Measurements from ENCODE around the gene PPP2R5B. TPM values are rescaled to one million over a fixed set of nuclear protein-coding genes. Genes with fewer than 3 reads are reported as not detected.

Gene PPP2R5B
- total and polyA plus RNA-seq, 2 donors (not counting 1 experiment from before 2014, with no cell fraction given), result 12.1 to 12.4 TPM

- Histone ChIP-seq H2AFZ (ENCODE audit: low read length) (no peak overlapping the region), H3K9ac (ENCODE audit: insufficient read depth, low read length) (no peak overlapping the region), H3K4me1 (ENCODE audit: control insufficient read depth, extremely low read depth, insufficient read depth, low read length) (no peaks in the 10 kb centered on the region), H3K4me3 (replicated peaks in 1 of 4; ENCODE audit: control extremely low read depth in 1 of 4, insufficient read depth in 1 of 4, low read depth in 3 of 4, low read length in 4 of 4) (no peak overlapping the region), H3K9me3 (ENCODE audit: control insufficient read depth, insufficient read depth, low read depth, low read length) (no peaks in the 10 kb centered on the region), H3K4me2 (ENCODE audit: extremely low read depth, insufficient read depth, low read length) (no peak overlapping the region), H3K27ac (ENCODE audit: insufficient read depth, low read length) (no peak overlapping the region), H4K20me1 (ENCODE audit: control insufficient read depth, extremely low read depth, insufficient read depth, low read length) (no peaks in the 10 kb centered on the region), H3K79me2 (ENCODE audit: control insufficient read depth, insufficient read depth, low read length) (no peaks in the 10 kb centered on the region), H3K36me3 (ENCODE audit: control insufficient read depth, insufficient read depth, low read length) (peaks cover 18% of the 10 kb centered on the region), H3K27me3 (ENCODE audit: control insufficient read depth, insufficient read depth, low read length) (no peaks in the 10 kb centered on the region)
- TF ChIP-seq EZH2 (IDR thresholded peaks at IDR 0.05; ENCODE audit: low read length, missing control alignments), result no peak
- TF ChIP-seq, protein P1, sequence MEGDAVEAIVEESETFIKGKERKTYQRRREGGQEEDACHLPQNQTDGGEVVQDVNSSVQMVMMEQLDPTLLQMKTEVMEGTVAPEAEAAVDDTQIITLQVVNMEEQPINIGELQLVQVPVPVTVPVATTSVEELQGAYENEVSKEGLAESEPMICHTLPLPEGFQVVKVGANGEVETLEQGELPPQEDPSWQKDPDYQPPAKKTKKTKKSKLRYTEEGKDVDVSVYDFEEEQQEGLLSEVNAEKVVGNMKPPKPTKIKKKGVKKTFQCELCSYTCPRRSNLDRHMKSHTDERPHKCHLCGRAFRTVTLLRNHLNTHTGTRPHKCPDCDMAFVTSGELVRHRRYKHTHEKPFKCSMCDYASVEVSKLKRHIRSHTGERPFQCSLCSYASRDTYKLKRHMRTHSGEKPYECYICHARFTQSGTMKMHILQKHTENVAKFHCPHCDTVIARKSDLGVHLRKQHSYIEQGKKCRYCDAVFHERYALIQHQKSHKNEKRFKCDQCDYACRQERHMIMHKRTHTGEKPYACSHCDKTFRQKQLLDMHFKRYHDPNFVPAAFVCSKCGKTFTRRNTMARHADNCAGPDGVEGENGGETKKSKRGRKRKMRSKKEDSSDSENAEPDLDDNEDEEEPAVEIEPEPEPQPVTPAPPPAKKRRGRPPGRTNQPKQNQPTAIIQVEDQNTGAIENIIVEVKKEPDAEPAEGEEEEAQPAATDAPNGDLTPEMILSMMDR (conservative IDR thresholded peaks at IDR 0.05 in 1 of 2, IDR thresholded peaks at IDR 0.05 in 1 of 2; ENCODE audit: low read depth in 1 of 2, low read length in 2 of 2), result no peak
- no peak for DNase-seq (ENCODE audit: low read depth in 2 of 2)
Observed at GRCh38 chr11:64898541-64898940, 25.9 kb upstream of the PPP2R5B start.

DNA sequence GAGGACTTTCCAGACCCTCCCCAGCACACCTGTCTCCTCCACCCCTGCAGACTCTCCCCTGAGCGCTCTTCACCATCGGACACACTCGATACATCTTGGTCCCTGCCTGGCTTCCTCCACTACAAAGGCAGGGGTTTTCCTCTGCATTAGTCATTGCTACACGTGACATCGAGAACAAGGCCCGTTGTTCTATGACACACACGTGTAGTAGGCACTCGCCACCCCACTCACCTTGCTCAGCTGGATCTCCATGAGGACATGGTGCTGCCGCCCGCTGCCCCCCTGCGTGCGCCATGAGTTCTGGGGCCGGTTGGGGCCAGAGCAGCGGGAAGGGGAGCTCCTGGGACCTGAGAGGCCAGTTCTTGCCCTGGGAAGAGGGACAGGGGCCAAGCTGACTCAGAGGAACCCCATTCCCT lies 24.2 kb upstream of the PPP2R5B start:
- Histone ChIP-seq H3K4me2 (ENCODE audit: extremely low read depth, insufficient read depth, low read length) (no peak overlapping the region), H3K27ac (ENCODE audit: insufficient read depth, low read length) (no peak overlapping the region)

DNA sequence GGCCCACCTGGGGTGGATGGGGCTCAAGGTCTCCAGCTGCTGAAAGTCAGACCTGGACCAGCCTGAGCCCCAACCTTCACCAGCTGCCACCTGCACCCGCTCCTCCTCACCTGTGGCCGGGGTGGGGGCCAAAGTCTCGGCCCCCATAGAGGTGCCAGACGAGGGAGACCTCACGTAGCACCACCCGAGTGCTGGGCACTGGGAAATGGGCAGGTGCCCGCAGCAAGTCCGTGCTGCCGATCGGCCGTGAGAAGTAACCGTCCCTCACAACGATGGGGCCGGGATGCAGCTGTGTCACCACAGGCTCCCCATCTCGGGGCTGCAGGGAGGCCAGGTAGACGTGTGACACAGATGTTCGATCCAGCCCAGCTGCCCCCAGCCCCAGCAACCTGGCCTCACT lies 23.7 kb upstream of the PPP2R5B start:
- Histone ChIP-seq H3K9ac (ENCODE audit: insufficient read depth, low read length) (no peak overlapping the region), H3K9me3 (ENCODE audit: control insufficient read depth, insufficient read depth, low read depth, low read length) (no peaks in the 10 kb centered on the region), H3K4me1 (ENCODE audit: control insufficient read depth, extremely low read depth, insufficient read depth, low read length) (no peaks in the 10 kb centered on the region), H4K20me1 (ENCODE audit: control insufficient read depth, extremely low read depth, insufficient read depth, low read length) (no peaks in the 10 kb centered on the region), H3K36me3 (ENCODE audit: control insufficient read depth, insufficient read depth, low read length) (peaks cover 17% of the 10 kb centered on the region), H2AFZ (ENCODE audit: low read length) (no peak overlapping the region), H3K79me2 (ENCODE audit: control insufficient read depth, insufficient read depth, low read length) (no peaks in the 10 kb centered on the region), H3K4me2 (ENCODE audit: extremely low read depth, insufficient read depth, low read length) (no peak overlapping the region), H3K4me3 (replicated peaks in 1 of 4; ENCODE audit: control extremely low read depth in 1 of 4, insufficient read depth in 1 of 4, low read depth in 3 of 4, low read length in 4 of 4) (no peak overlapping the region), H3K27ac (ENCODE audit: insufficient read depth, low read length) (no peak overlapping the region), H3K27me3 (ENCODE audit: control insufficient read depth, insufficient read depth, low read length) (no peaks in the 10 kb centered on the region)
- DNase-seq (ENCODE audit: low read depth in 2 of 2), result no peak
- TF ChIP-seq EZH2 (IDR thresholded peaks at IDR 0.05; ENCODE audit: low read length, missing control alignments), result no peak
- TF ChIP-seq, protein P1 (conservative IDR thresholded peaks at IDR 0.05 in 1 of 2, IDR thresholded peaks at IDR 0.05 in 1 of 2; ENCODE audit: low read depth in 1 of 2, low read length in 2 of 2), result no peak

More for the DNA sequence above, 24.2 kb upstream of the PPP2R5B start:
- Histone ChIP-seq H3K9ac (ENCODE audit: insufficient read depth, low read length) (no peak overlapping the region), H3K79me2 (ENCODE audit: control insufficient read depth, insufficient read depth, low read length) (no peaks in the 10 kb centered on the region), H3K4me3 (replicated peaks in 1 of 4; ENCODE audit: control extremely low read depth in 1 of 4, insufficient read depth in 1 of 4, low read depth in 3 of 4, low read length in 4 of 4) (no peak overlapping the region), H3K27me3 (ENCODE audit: control insufficient read depth, insufficient read depth, low read length) (no peaks in the 10 kb centered on the region), H3K9me3 (ENCODE audit: control insufficient read depth, insufficient read depth, low read depth, low read length) (no peaks in the 10 kb centered on the region), H2AFZ (ENCODE audit: low read length) (no peak overlapping the region), H3K36me3 (ENCODE audit: control insufficient read depth, insufficient read depth, low read length) (peaks cover 16% of the 10 kb centered on the region), H3K4me1 (ENCODE audit: control insufficient read depth, extremely low read depth, insufficient read depth, low read length) (no peaks in the 10 kb centered on the region), H4K20me1 (ENCODE audit: control insufficient read depth, extremely low read depth, insufficient read depth, low read length) (no peaks in the 10 kb centered on the region)
- TF ChIP-seq, protein P1 (conservative IDR thresholded peaks at IDR 0.05 in 1 of 2, IDR thresholded peaks at IDR 0.05 in 1 of 2; ENCODE audit: low read depth in 1 of 2, low read length in 2 of 2), result no peak
- TF ChIP-seq EZH2 (IDR thresholded peaks at IDR 0.05; ENCODE audit: low read length, missing control alignments), result no peak
- no peak for DNase-seq (ENCODE audit: low read depth in 2 of 2)

Data from fibroblast of lung (primary cell).